HFFc6 (cell line): ENCODE results near the gene RBM33. TPM values are rescaled to one million over a fixed set of nuclear protein-coding genes. Genes with fewer than 3 reads are reported as not detected.
A peak's percentile ranks its signal among the peaks of the same experiment; 100 is the strongest.

ENCODE experiments used
- DNase-seq: peaks from one replicate; pipeline ENCODE4 v3.0.0-alpha.2; 2018
- H3K27ac Mint-ChIP-seq: 2 replicates; pipeline ENCODE4 v1.8.0; 2020; ENCODE audit warnings: mild to moderate bottlenecking, mixed read lengths
- H3K27me3 Mint-ChIP-seq: 2 replicates; pipeline ENCODE4 v1.8.0; 2021; ENCODE audit warnings: mild to moderate bottlenecking, moderate library complexity, mixed read lengths; ENCODE audit not compliant: insufficient read depth
- H3K36me3 Mint-ChIP-seq: 2 replicates; pipeline ENCODE4 v1.8.0; 2021; ENCODE audit warnings: low read depth, mixed read lengths
- H3K4me1 Mint-ChIP-seq: 2 replicates; pipeline ENCODE4 v1.8.0; 2020; ENCODE audit warnings: low read depth, mixed read lengths
- H3K4me3 Mint-ChIP-seq: 2 replicates; pipeline ENCODE4 v1.8.0; 2020; ENCODE audit warnings: mild to moderate bottlenecking, moderate library complexity, mixed read lengths
- H3K9me3 Mint-ChIP-seq: 2 replicates; pipeline ENCODE4 v1.8.0; 2020; ENCODE audit warnings: mild to moderate bottlenecking, mixed read lengths
- total RNA-seq, 6 experiments: library from RNA; stranded (reverse); fragmentation: NEBNext Ultra II Directional; extraction: Animal tissue kit (Norgen Biotek cat#: 25700); gene quantifications; 2 replicates in 1 of 6; 3 replicates in 5 of 6; pipeline ENCODE4 v1.2.3, GENCODE V29; 2021
- TF ChIP-seq, protein P1 (sequence below): fragments of 200-600 bp; sonication (generic); IDR thresholded peaks from 2 replicates; pipeline ENCODE4 v1.5.0; 2021; ENCODE audit warnings: antibody characterized with exemption, mild to moderate bottlenecking

Gene RBM33
- total RNA-seq, 6 experiments from 2014 or later: 31.5 to 38.9 (median 34.5) TPM

GRCh38 chr7:155804897-155805825 lies 160.7 kb downstream of the RBM33 start:
- Mint-ChIP-seq H3K9me3 (no peaks in the 10 kb centered on the region), H3K4me3 (peak overlapping the region; percentile 67), H3K27ac (no peak overlapping the region), H3K4me1 (no peaks in the 10 kb centered on the region), H3K36me3 (no peaks in the 10 kb centered on the region), H3K27me3 (peaks cover 27% of the 10 kb centered on the region)
- TF ChIP-seq, protein P1, sequence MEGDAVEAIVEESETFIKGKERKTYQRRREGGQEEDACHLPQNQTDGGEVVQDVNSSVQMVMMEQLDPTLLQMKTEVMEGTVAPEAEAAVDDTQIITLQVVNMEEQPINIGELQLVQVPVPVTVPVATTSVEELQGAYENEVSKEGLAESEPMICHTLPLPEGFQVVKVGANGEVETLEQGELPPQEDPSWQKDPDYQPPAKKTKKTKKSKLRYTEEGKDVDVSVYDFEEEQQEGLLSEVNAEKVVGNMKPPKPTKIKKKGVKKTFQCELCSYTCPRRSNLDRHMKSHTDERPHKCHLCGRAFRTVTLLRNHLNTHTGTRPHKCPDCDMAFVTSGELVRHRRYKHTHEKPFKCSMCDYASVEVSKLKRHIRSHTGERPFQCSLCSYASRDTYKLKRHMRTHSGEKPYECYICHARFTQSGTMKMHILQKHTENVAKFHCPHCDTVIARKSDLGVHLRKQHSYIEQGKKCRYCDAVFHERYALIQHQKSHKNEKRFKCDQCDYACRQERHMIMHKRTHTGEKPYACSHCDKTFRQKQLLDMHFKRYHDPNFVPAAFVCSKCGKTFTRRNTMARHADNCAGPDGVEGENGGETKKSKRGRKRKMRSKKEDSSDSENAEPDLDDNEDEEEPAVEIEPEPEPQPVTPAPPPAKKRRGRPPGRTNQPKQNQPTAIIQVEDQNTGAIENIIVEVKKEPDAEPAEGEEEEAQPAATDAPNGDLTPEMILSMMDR: peak; percentile 68
- peak; percentile 16 for DNase-seq

DNA sequence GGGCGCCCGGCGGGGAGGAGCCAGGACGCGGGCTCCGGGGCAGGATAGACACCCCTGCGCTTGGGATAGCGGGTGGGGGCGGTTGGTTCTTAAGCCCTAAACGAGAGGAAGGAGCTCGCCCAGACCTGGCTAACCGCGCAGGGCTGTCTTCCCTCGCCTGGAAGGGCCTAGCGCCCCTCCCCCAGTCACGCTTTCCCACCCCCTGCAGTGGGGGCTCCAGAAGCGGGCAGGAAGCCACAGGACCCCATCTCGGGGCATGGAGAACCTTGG lies 161.3 kb downstream of the RBM33 start:
- Mint-ChIP-seq H3K9me3 (no peaks in the 10 kb centered on the region), H3K4me1 (0 out of 2 replicates have a peak, but pooled peaks cover 3% of the 10 kb centered on the region), H3K36me3 (no peaks in the 10 kb centered on the region), H3K4me3 (no peak overlapping the region), H3K27me3 (peaks cover 26% of the 10 kb centered on the region), H3K27ac (no peak overlapping the region)
- DNase-seq: no peak
- TF ChIP-seq, protein P1: no peak

DNA sequence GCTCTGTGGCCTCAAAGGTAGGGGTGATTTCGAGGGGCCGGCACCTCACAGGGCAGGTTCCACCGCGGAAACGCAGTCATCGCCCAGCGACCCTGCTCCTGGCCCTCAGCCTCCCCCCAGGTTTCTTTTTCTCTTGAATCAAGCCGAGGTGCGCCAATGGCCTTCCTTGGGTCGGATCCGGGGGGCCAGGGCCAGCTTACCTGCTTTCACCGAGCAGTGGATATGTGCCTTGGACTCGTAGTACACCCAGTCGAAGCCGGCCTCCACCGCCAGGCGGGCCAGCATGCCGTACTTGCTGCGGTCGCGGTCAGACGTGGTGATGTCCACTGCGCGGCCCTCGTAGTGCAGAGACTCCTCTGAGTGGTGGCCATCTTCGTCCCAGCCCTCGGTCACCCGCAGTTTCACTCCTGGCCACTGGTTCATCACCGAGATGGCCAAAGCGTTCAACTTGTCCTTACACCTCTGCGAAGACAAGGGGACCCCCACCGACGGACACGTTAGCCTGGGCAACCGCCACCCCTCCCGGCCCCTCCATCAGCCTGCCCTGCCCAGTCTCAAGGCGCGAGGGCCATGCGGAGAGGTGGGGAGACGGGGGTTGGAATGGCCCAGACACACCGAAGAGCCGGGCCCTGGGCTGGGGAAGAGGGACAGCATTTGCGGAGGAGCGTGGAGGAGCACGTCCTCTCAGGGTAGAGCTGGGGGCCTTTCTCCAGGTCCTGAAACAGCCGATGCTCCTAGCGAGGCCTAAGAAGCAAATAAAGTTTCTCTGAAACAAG lies 161.8 kb downstream of the RBM33 start:
- no peak overlapping the region for H3K4me3 Mint-ChIP-seq
- no peaks in the 10 kb centered on the region for H3K36me3 Mint-ChIP-seq
- H3K27me3 Mint-ChIP-seq: peaks cover 23% of the 10 kb centered on the region
- H3K9me3 Mint-ChIP-seq: no peaks in the 10 kb centered on the region
- DNase-seq: no peak
- H3K4me1 Mint-ChIP-seq: peaks cover 5% of the 10 kb centered on the region; the same call in 1 of the 2 replicates
- TF ChIP-seq, protein P1: no peak
- H3K27ac Mint-ChIP-seq: no peak overlapping the region

GRCh38 chr7:155807065-155807671 lies 162.7 kb downstream of the RBM33 start:
- no peak for DNase-seq
- TF ChIP-seq, protein P1: no peak
- H3K9me3 Mint-ChIP-seq: no peaks in the 10 kb centered on the region
- H3K36me3 Mint-ChIP-seq: no peaks in the 10 kb centered on the region
- peaks cover 27% of the 10 kb centered on the region for H3K27me3 Mint-ChIP-seq
- H3K4me1 Mint-ChIP-seq: peaks cover 14% of the 10 kb centered on the region
- H3K27ac Mint-ChIP-seq: no peak overlapping the region
- no peak overlapping the region for H3K4me3 Mint-ChIP-seq

GRCh38 chr7:155807789-155808548 lies 163.5 kb downstream of the RBM33 start:
- peaks cover 16% of the 10 kb centered on the region for H3K4me1 Mint-ChIP-seq
- H3K27me3 Mint-ChIP-seq: peaks cover 29% of the 10 kb centered on the region
- DNase-seq: no peak
- no peaks in the 10 kb centered on the region for H3K9me3 Mint-ChIP-seq
- TF ChIP-seq, protein P1: no peak
- H3K36me3 Mint-ChIP-seq: no peaks in the 10 kb centered on the region
- no peak overlapping the region for H3K27ac Mint-ChIP-seq
- no peak overlapping the region for H3K4me3 Mint-ChIP-seq
